Measurements from ENCODE around the gene MBLAC1.
A peak's percentile ranks its signal among the peaks of the same experiment; 100 is the strongest.
"Not testable (repeated sequence)": the region's sequence is repeated elsewhere in the genome, so short reads cannot be mapped to it uniquely, and the experiment has no call there.

The MBLAC1 gene

DNA sequence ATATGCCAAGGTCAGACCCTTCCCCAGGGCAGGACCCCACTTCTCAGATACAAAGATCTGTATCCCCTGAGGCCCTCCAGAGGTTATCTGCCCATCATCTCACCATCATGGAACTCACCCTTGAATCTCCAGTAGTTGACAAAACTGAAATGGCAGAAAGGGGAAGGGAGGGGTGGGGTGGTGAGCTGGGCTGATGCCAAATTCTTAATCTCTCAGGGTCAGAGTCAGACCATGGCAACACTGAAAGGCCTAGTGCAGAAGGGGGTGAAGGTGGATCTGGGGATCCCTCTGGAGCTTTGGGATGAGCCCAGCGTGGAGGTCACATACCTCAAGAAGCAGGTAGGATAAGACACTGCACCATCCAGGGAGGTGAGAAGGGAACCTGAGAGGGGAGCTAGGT lies 4.2 kb upstream of the MBLAC1 start:
- DNase-seq (ENCODE audit: low read depth, low spot score): no peak

DNA sequence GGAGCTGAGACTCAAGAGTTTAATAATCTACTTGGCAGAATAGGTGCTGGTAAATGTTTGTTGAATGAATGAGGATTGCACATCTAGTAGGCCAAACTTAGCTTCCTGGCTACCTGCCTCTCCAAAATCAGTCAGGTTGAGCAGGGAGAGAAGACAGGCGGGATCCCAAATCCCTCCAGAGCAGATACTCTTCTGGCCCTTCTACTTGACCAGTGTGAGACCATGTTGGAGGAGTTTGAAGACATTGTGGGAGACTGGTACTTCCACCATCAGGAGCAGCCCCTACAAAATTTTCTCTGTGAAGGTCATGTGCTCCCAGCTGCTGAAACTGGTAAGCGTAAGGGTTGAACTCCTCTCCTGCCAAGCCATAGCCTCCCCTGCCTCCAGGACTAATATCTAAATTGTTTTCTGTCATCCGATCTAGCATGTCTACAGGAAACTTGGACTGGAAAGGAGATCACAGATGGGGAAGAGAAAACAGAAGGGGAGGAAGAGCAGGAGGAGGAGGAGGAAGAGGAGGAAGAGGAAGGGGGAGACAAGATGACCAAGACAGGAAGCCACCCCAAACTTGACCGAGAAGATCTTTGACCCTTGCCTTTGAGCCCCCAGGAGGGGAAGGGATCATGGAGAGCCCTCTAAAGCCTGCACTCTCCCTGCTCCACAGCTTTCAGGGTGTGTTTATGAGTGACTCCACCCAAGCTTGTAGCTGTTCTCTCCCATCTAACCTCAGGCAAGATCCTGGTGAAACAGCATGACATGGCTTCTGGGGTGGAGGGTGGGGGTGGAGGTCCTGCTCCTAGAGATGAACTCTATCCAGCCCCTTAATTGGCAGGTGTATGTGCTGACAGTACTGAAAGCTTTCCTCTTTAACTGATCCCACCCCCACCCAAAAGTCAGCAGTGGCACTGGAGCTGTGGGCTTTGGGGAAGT lies 2.2 kb upstream of the MBLAC1 start:
- DNase-seq (ENCODE audit: low read depth, low spot score): no peak

DNA sequence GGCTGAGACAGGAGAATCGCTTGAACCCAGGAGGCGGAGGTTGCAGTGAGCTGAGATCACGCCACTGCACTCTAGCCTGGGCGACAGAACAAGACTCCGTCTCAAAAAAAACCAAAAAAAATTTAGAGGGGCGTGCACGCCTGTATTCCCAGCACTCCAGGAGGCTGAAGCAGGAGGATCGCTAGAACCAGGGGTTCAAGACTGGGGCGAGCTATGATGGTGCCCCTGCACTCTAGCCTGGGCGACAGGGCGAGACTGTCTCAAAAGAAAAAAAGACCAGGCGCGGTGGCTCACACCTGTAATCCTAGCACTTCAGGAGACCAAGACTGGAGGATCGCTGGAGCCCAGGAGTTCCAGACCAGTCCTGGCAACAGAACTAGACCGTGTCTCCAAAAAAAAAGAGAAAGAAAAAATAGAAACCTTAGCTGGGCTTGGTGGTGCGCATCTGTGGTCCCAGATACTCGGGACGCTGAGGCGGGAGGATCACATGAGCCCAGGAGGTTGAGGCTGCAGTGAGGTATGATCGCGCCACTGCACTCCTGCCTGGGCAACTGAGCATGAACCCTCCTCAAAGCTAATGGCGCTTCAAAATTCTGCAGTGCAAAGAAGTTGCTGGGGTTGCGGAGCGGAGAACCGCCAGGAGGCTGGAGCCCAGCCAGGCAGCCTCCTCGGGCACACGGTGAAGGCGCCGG lies 382 bp upstream of the MBLAC1 start:
- no peak for DNase-seq (ENCODE audit: low read depth, low spot score)

DNA sequence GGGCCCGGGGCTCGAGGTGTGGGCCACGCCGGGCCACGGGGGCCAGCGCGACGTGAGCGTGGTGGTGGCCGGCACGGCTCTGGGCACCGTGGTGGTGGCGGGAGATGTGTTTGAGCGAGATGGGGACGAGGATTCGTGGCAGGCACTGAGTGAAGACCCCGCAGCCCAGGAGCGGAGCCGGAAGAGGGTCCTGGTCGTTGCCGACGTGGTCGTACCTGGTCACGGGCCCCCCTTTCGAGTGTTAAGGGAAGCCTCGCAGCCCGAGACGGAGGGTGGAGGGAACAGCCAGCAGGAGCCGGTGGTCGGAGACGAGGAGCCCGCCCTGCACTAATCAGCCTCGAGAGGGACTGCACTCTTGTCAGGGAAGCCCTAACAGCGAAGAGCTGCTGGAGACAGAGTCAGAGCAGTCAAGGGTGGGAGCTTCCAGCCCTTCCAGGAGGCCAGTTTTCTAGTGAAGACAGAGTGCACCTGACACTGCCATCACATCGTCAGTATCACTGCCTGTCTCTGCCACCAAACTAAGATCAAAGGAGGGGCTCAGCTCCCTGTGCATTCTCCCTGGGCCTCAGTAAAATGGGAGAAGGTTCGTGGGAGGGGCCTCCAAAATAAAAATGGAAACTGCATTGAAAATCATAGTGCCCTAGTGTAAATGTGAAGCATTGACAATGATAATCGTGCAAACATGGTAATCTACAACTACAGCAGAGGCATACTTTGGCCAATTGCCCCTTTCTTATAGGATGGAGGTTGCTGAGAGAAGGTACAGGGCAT lies 1.3 kb downstream of the MBLAC1 start:
- DNase-seq (ENCODE audit: low read depth, low spot score): no peak

DNA sequence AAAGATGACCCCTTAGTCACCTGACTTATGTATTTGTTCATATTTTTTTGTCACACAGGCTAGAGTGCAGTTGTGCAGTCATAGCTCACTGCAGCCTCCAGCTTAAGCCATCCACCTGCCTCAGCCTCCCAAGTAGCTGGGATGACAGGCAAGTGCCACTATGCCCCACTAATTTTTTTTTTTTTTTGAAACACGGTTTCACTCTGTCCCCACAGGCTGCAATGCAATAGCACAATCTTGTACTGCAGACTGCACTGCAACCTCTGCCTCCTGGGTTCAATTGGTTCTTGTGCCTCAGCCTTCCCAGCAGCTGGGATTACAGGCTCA lies 1.8 kb downstream of the MBLAC1 start:
- DNase-seq (ENCODE audit: low read depth, low spot score): no peak

DNA sequence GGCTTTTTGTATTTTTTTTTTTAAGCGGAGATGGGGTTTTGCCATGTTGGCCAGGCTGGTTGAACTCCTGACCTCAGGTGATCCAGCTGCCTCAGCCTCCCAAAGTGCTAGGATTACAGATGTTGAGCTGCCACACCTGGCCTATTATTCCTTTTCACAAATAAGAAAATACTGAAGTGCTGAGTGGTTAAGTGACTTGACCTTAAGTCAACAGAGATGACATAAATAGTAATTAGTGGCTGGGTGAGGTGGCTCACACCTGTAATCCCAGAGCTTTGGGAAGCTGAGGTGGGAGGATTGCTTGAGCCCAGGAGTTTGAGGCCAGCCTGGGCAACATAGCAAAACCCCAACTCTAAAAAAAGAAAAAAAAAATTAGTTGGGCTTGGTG lies 3.4 kb downstream of the MBLAC1 start:
- not testable (repeated sequence) for DNase-seq (ENCODE audit: low read depth, low spot score)

DNA sequence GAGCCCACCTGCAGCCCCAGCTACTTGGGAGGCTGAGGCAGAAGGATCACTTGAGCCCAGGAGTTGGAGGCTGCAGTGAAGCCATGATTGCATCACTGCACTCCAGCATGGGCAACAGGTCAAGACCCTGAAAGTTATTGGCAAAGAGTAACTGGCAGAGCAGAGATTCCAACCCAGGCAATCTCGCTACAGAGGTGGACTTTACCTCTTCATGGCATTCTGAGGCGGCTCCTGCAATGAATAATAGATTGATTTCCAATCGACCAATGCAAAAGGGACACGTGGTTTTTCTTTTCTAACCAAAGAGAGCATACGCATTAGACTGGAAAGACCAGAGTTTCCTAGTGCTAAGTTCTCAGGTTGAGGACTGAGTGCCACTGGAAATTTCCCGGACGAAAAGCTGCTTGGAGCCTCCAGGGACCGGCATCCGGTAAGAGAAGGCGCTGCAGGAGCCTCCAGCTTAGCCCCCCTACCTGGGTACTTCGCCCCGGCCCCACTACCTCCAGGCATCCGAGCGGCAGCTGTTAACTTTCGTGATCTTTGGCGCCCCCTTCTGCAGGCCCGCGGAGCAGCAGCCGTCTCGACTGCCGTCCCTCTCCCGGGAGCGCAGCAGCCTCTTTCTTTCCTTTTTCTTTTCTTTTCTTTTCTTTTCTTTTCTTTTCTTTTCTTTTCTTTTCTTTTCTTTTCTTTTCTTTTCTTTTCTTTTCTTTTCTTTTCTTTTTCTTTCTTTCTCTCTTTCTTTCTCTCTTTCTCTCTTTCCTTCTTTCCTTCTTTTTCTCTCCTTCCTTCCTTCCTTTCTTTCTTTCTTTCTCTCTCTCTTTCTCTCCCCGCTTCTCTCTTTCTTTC lies 4.1 kb downstream of the MBLAC1 start:
- DNase-seq (ENCODE audit: low read depth, low spot score): peak; percentile 53

DNA sequence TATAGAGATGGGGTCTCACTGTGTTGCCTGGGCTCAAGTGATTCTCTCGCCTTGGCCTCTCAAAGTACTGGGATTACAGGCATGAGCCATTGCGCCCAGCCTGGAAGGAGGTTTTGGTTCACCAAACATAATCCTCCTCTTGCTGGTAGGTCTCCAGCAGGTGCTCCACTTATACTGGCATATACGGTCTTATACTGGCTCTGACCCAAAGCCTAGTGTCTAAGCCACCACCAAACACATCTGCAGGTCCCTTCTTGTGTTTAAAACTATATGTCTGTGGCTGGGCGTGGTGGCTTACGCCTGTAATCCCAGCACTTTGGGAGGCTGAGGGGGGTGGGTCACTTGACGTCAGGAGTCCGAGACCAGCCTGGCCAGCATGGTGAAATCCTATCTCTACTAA lies 5.4 kb downstream of the MBLAC1 start:
- DNase-seq (ENCODE audit: low read depth, low spot score): no peak

DNA sequence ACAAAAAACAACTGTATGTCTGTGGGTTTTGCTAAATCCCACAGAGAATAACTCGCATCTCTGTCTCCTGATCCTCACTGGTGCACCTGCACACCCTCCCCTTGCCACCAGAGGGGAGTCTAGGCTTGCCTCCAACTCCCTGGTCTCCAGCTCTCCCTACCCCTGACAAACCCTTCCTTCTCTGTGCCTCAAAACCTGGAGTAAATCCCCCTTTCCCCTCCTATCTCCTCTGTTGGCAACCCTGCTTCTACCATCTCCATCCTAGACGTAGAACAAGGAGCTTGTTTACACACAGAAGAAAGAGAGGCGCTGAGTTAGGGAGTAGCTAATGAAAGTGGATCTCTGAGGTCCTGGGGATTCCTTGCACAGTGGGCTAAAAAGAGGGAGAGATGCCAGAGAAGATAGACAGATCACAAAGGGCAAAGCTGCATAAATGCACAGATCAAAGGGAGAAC lies 6.0 kb downstream of the MBLAC1 start:
- DNase-seq (ENCODE audit: low read depth, low spot score): no peak

DNA sequence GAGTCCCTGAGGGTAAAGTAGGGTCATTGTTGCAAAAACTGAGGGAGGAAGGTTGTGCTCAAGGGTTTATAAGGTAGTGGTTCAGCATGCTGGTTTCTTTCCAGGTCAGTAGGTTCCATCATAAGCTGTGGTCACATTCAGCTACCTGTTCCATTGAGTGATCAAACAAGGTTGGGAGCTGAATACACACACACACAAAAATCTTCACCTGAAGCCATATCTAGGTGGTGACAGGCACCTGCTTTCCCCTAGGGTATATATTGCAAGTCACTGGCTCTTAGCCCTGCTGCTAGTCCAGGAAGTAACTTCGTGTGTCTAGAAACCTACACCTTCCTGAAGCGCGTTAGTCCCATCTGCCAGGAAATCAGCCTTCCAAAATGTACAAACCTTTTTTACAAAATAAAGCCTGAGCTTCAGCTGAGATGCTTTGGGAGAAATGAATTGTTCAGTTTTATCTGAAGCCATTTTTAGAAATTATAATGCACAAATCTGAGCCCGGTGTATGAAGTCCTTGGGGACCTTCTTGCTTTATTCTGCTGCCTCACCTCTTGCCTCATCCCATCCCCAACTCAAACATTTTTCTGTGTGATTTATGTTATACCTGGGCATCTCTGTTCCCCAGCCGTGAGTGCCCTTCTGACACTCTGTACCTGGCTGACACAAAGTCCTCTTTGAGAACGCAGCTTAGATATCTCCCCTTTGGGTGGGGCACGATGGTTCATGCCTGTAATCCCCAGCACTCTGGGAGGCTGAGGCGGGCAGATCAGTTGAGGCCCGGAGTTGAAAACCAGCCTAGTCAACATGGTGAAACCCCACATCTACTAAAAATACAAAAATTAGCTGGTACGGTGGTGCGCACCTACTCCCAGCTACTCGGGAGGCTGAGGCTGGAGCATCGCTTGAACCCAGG lies 11.3 kb downstream of the MBLAC1 start:
- no peak for DNase-seq (ENCODE audit: low read depth, low spot score)

DNA sequence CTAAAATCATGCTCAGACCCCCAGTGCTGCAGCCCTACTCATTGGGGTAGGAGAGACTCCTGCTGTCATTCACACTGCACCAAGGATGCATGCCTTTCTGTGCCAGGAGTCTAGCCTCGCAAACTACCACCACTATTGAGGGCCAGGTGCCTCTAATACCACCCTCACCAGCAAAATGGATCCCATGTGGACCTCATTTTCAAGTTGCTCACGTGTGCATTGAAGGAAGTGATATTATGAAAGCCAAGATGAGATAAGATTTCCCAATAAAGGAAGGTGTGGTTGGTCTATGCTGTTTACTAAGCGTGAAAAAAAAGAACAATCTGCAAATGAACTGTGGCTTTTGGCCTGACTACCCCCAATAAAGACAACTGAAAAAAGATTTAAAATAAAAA lies 14.8 kb downstream of the MBLAC1 start:
- no peak for DNase-seq (ENCODE audit: low read depth, low spot score)

DNA sequence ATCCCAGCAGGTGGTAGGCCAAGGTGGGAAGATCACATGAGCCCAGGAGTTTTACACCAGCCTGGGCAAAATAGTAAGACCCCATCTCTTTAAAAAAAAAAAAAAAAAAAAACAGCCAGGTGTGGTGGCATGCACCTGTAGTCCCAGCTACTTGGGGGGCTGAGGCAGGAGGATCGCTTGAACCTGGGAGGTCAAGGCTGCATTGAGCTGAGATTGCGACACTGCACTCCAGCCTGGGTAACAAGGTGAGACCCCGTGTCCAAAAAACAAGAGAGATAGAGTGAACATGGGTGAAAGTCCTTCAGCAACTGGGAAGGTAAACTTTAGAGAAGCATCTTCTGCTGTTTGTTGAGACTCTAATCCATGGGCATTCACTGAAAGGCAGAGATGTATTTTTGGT lies 15.7 kb downstream of the MBLAC1 start:
- no peak for DNase-seq (ENCODE audit: low read depth, low spot score)

DNA sequence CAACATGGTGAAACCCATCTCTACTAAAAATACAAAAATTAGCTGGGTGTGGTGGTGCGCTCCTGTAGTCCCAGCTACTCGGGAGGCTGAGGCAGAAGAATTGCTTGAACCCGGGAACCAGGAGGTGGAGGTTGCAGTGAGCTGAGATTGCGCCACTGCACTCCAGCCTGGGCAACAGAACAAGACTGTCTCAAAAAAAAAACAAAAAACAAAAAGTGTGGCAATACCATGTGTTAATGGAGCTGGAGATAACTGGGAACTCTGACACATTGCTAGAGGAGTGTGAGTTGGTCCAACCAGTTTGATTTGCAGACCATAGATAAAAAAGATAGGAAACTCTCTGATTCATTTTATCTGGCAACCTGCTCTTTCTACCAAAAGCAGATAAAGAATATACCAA lies 19.6 kb downstream of the MBLAC1 start:
- not testable (repeated sequence) for DNase-seq (ENCODE audit: low read depth, low spot score)

DNA sequence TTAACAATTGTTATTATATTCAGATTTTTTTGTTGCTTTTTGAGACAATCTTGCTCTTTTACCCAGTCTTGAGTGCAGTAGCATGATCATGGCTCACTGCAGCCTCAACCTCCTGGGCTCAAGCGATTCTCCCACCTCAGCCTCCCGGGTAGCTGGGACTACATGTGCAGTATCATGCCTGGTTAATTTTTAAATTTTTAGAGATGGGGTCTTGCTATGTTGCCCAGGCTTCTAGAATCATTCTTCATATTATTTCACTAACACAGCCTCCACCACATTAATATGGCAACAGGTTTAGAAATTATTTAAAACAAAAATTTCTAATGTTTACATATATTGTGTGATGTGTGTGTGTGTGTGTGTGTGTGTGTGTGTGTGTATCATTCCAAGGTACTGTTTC lies 20.5 kb downstream of the MBLAC1 start:
- DNase-seq (ENCODE audit: low read depth, low spot score): no peak

DNA sequence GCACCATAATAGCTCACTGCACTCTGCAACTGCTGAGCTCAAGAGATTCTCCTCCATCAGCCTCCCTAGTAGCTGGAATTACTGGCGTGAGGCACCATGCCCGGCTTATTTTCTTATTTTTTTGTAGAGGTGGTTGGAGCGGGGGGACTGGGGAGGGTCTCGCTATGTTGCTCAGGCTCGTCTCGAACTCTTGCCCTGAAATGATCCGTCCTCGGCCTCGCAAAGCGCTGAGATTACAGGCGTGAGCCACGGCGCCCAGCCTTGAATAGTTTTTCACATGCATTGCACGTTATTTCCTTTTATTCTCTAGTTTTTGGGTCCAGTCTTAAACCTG lies 21.4 kb downstream of the MBLAC1 start:
- no peak for DNase-seq (ENCODE audit: low read depth, low spot score)

DNA sequence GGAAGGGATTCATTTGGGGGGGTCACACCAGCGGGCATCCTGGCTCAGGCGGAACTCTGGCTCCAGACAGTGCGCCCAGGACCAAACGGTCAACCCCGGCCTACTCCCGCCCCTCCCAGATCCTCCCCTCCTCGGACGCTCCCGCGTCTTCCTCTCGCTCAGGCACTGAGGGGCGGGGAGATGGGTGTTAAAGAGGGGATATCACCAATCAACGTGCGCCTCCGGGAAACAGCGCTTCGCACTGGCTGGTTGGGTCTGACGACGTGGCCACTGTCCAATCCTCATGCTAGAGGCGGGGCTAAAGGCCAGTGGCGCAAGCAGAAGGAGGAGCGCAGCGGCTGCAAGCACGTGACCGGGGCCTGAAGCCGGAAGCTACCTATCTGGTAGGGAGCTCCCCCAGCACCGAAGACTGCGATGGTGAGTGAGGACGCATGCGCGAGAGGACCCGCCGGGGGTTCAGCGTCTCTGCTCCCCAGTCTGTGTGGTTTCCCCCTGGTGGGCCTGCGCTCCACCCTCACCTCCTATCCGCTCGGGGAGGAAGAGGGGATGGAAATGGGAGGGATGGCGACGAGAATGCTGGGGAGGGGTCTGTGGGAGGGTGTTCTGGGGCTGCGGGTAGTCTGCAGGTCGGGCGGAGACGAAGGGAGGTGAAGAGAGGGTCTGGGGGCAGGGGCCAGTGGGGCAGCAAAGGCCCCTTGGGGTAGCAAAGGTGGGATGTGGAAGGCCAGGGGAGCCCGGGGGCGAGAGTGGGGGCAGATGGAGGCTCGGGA lies 22.0 kb downstream of the MBLAC1 start, which contains the start of gene LAMTOR4:
LAMTOR4 (plus strand) TSS at position 360 of the 770 bp plus-strand sequence; CDS start at position 415, 55 bp downstream.
- peak; percentile 96 for DNase-seq (ENCODE audit: low read depth, low spot score)

DNA sequence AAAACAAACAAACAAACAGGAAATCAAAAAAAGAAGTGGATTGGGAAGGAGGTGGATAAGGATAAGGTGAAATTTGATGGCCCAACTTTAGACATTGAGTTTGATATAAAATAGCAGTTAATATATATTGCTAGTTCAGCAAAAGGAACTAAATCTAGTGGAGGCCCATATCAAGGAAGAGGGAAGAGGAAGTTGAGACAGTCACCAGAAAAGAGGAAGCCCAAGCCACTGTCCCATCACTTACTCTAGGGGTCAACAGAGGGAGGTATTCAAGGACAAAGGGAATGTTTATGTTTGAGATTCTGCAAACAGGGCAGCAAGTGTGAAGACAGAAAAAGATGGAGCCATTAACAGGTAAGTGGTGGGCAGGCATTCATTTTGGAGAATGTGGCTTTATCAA lies 25.6 kb downstream of the MBLAC1 start:
- no peak for DNase-seq (ENCODE audit: low read depth, low spot score)

DNA sequence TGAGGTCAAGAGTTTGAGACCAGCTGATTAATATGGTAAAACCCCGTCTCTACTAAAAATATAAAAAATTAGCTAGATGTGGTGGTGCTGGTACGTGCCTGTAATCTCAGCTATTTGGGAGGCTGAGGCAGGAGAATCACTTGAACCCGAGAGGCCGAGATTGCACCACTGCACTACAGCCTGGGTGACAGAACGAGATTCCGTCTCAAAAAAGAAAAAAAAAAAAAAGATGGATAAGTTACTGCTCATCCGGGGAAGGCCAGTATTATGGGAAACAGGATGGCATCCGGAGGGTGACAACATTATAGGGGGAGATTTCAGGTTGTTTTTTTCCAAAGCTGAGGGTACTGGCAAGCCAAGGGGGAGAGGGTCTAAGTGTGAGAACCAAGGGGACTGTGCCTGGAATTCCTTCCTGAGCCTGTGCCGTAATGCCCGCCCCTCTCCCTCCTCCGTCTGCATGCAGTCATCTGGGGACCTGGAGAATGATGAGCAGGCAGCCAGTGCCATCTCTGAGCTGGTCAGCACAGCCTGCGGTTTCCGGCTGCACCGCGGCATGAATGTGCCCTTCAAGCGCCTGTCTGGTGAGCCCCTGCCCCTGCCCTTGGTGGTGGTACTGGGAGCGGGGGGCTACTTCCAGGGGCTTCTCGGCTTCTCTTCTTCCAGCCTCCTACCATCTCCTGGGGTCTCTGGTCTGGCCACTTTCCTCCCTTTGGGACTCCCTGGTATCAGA lies 26.3 kb downstream of the MBLAC1 start:
- no peak for DNase-seq (ENCODE audit: low read depth, low spot score)

All from activated CD4-positive, CD25-positive, alpha-beta regulatory T cell treated with anti-CD3 and anti-CD28 coated beads, Interleukin-2, amount 50 U/mL, for 16 hours (primary cell).